Neutrophil (primary cell): ENCODE data around the gene RTEL1.
"Not testable (repeated sequence)": the region's sequence is repeated elsewhere in the genome, so short reads cannot be mapped to it uniquely, and the experiment has no call there.

Source experiments
- H3K27ac ChIP-seq: fragments of 200-600 bp; sonication (generic); 2 replicates; pipeline ENCODE4 v1.5.1; 2016; ENCODE audit warnings: mild to moderate bottlenecking, moderate library complexity
- H3K27me3 ChIP-seq: fragments of 200-600 bp; sonication (generic); 2 replicates; pipeline ENCODE4 v1.6.0; 2016; ENCODE audit warnings: mild to moderate bottlenecking
- H3K36me3 ChIP-seq: fragments of 200-600 bp; sonication (generic); 2 replicates; pipeline ENCODE4 v1.5.1; 2017
- H3K4me1 ChIP-seq, 2 experiments: fragments of 200-600 bp in 1 of 2; sonication (generic) in 1 of 2; 1 replicate in 1 of 2; 2 replicates in 1 of 2; pipeline versions ENCODE4 v1.5.1 to v1.6.1; 2013 to 2016; ENCODE audit warnings: low read depth in 1 of 2, low read length in 1 of 2, mild to moderate bottlenecking in 1 of 2, moderate library complexity in 1 of 2; ENCODE audit not compliant: control insufficient read depth in 1 of 2, insufficient read depth in 1 of 2
- H3K4me3 ChIP-seq, 2 experiments: fragments of 200-600 bp in 1 of 2; sonication (generic) in 1 of 2; 1 replicate in 1 of 2; 2 replicates in 1 of 2; pipeline ENCODE4 v1.5.1; 2013 to 2016; ENCODE audit warnings: low read depth in 1 of 2, low read length in 1 of 2, mild to moderate bottlenecking in 1 of 2, moderate library complexity in 1 of 2
- H3K9me3 ChIP-seq: fragments of 200-600 bp; sonication (generic); 2 replicates; pipeline ENCODE4 v1.5.1; 2016
- CTCF ChIP-seq: fragments of 200-600 bp; sonication (generic); IDR thresholded peaks from 2 replicates; pipeline ENCODE4 v1.5.1; 2016; ENCODE audit warnings: antibody characterized with exemption

Gene RTEL1

GRCh38 chr20:63657937-63658748, at the start of gene RTEL1:
Gene RTEL1, plus strand, starts transcription at chr20:63658312. Its CDS starts 1,091 bp downstream, at chr20:63659403.
- peaks cover 17% of the 10 kb centered on the region for H3K36me3 ChIP-seq
- peaks cover 23 to 26% of the 10 kb centered on the region in 2 experiments for H3K4me1 ChIP-seq
- H3K9me3 ChIP-seq: no peaks in the 10 kb centered on the region
- peaks cover 29% of the 10 kb centered on the region for H3K27me3 ChIP-seq
- peak; percentile 43 for TF ChIP-seq CTCF
- peak within 1 kb of the TSS; percentile 66 for H3K27ac ChIP-seq
- H3K4me3 ChIP-seq: peak within 1 kb of the TSS; percentile 93 to 97

- no peak for TF ChIP-seq CTCF
- Histone ChIP-seq H3K27ac (peak overlapping the region; percentile 87), H3K27me3 (no peaks in the 10 kb centered on the region), H3K4me3 (no peak overlapping the region), H3K9me3 (no peaks in the 10 kb centered on the region), H3K36me3 (peaks cover 5% of the 10 kb centered on the region), H3K4me1 (peaks cover 43 to 48% of the 10 kb centered on the region in 2 experiments)
Observed at GRCh38 chr20:63610581-63611435, 47.3 kb upstream of the RTEL1 start.

GRCh38 chr20:63611646-63612045, 46.5 kb upstream of the RTEL1 start:
- H3K27me3 ChIP-seq: no peaks in the 10 kb centered on the region
- H3K4me3 ChIP-seq: peak overlapping the region in 1 of 2 experiments; percentile 31
- no peak for TF ChIP-seq CTCF
- no peaks in the 10 kb centered on the region for H3K9me3 ChIP-seq
- peaks cover 39% of the 10 kb centered on the region in 2 experiments for H3K4me1 ChIP-seq
- H3K36me3 ChIP-seq: peaks cover 13% of the 10 kb centered on the region
- peak overlapping the region; percentile 87 for H3K27ac ChIP-seq

- Histone ChIP-seq H3K27me3 (no peaks in the 10 kb centered on the region), H3K4me1 (peaks cover 35 to 37% of the 10 kb centered on the region in 2 experiments), H3K27ac (peak overlapping the region; percentile 87), H3K4me3 (peak overlapping the region; percentile 27 to 31), H3K9me3 (no peaks in the 10 kb centered on the region), H3K36me3 (peaks cover 20% of the 10 kb centered on the region)
- TF ChIP-seq CTCF: peak; percentile 41
Observed at GRCh38 chr20:63612276-63612931, 45.7 kb upstream of the RTEL1 start.

- H3K27me3 ChIP-seq, H3K9me3 ChIP-seq, H3K4me3 ChIP-seq: not testable (repeated sequence)
- TF ChIP-seq CTCF: peak; percentile 56
- peaks cover 35 to 37% of the 10 kb centered on the region in 2 experiments for H3K4me1 ChIP-seq
- H3K27ac ChIP-seq: peak overlapping the region; percentile 87
- peaks cover 37% of the 10 kb centered on the region for H3K36me3 ChIP-seq
Observed at GRCh38 chr20:63613863-63614594, 44.1 kb upstream of the RTEL1 start.
